IMR-90 (cell line): Measurements from ENCODE around the gene UBXN2A. TPM values are rescaled to one million over a fixed set of nuclear protein-coding genes. Genes with fewer than 3 reads are reported as not detected.

ENCODE experiments used
- ATAC-seq: fragments of 200-7000 bp; cut with Tn5 transposase; 2 replicates; pipeline ENCODE4 v1.9.1; 2020; ENCODE audit warnings: low read depth, mild to moderate bottlenecking, moderate library complexity
- BruUV-seq: library from RNA; stranded (reverse); fragments of 400-500 nt; replicated peaks from 2 replicates; lab custom pipeline; 2021; lab: Mats Ljungman, UMichigan
- CTCF ChIA-PET: fragments of 300-600 bp; formaldehyde crosslinking; extraction: SDS; loops from one replicate; lab custom pipeline; 2021; ENCODE audit warnings: antibody characterized with exemption; lab: Yijun Ruan, JAX
- POLR2A ChIA-PET: fragments of 300-600 bp; sonication (Branson Sonifier 250); formaldehyde crosslinking; loops from one replicate; lab custom pipeline; 2022; ENCODE audit warnings: antibody characterized with exemption; ENCODE audit not compliant: unreplicated experiment; lab: Charles Lee
- DNase-seq: peaks from one replicate; pipeline ENCODE4 v3.0.0; 2013
- H2AFZ ChIP-seq: replicated peaks from 2 replicates; pipeline ENCODE3; 2013; ENCODE audit warnings: low read length, mild to moderate bottlenecking; ENCODE audit not compliant: poor library complexity
- H2AK5ac ChIP-seq: 2 replicates; pipeline ENCODE4 v1.6.1; 2013; ENCODE audit warnings: low read depth, low read length, inconsistent platforms
- H2AK9ac ChIP-seq: replicated peaks from 2 replicates; pipeline ENCODE3; 2013; ENCODE audit warnings: mild to moderate bottlenecking, low read depth, low read length, moderate library complexity; ENCODE audit not compliant: poor library complexity
- H2BK120ac ChIP-seq: 2 replicates; pipeline ENCODE4 v1.6.1; 2013; ENCODE audit warnings: low read depth, low read length, inconsistent platforms
- H2BK15ac ChIP-seq: 3 replicates; pipeline ENCODE4 v1.6.1; 2013; ENCODE audit warnings: low read depth, low read length, inconsistent platforms
- H2BK20ac ChIP-seq: 2 replicates; pipeline ENCODE4 v1.6.1; 2013; ENCODE audit warnings: low read depth, mild to moderate bottlenecking, inconsistent platforms, low read length, moderate library complexity
- H2BK5ac ChIP-seq: 2 replicates; pipeline ENCODE4 v1.6.1; 2013; ENCODE audit warnings: mild to moderate bottlenecking, low read depth, low read length, inconsistent platforms; ENCODE audit not compliant: poor library complexity, severe bottlenecking
- H3K14ac ChIP-seq: replicated peaks from 2 replicates; pipeline ENCODE4 v1.6.1; 2013; ENCODE audit warnings: low read depth, low read length, inconsistent platforms
- H3K18ac ChIP-seq: 2 replicates; pipeline ENCODE4 v1.6.1; 2013; ENCODE audit warnings: low read depth, low read length, control low read depth
- H3K23ac ChIP-seq: 2 replicates; pipeline ENCODE4 v1.6.1; 2013; ENCODE audit warnings: low read depth, low read length, inconsistent platforms
- H3K27ac ChIP-seq: 2 replicates; pipeline ENCODE4 v1.5.1; 2013; ENCODE audit warnings: mild to moderate bottlenecking, control low read depth, low read length; ENCODE audit not compliant: insufficient read depth
- H3K27me3 ChIP-seq: 2 replicates; pipeline ENCODE4 v1.6.1; 2013; ENCODE audit warnings: low read length; ENCODE audit not compliant: control insufficient read depth, insufficient read depth
- H3K36me3 ChIP-seq: 2 replicates; pipeline ENCODE4 v1.6.1; 2013; ENCODE audit warnings: low read length, mixed read lengths; ENCODE audit not compliant: control insufficient read depth, insufficient read depth
- H3K4ac ChIP-seq: 2 replicates; pipeline ENCODE4 v1.6.1; 2013; ENCODE audit warnings: low read depth, low read length, inconsistent platforms
- H3K4me1 ChIP-seq: 2 replicates; pipeline ENCODE4 v1.6.1; 2013; ENCODE audit warnings: low read length, mixed read lengths; ENCODE audit not compliant: control insufficient read depth, insufficient read depth
- H3K4me2 ChIP-seq: 2 replicates; pipeline ENCODE4 v1.6.1; 2013; ENCODE audit warnings: low read depth, mild to moderate bottlenecking, control low read depth, low read length, moderate library complexity
- H3K4me3 ChIP-seq: 2 replicates; pipeline ENCODE4 v1.5.1; 2013; ENCODE audit warnings: low read depth, mild to moderate bottlenecking, control low read depth, low read length, moderate library complexity; ENCODE audit not compliant: insufficient read depth
- H3K56ac ChIP-seq: 2 replicates; pipeline ENCODE4 v1.6.1; 2013; ENCODE audit warnings: low read length, inconsistent platforms; ENCODE audit not compliant: insufficient read depth; ENCODE audit errors: extremely low read depth
- H3K79me1 ChIP-seq, 2 experiments: 2 replicates each; pipeline ENCODE4 v1.6.1; 2013; ENCODE audit warnings: low read length in 2 of 2, inconsistent platforms in 1 of 2, low read depth in 1 of 2
- H3K9ac ChIP-seq: 2 replicates; pipeline ENCODE4 v1.6.1; 2013; ENCODE audit warnings: low read depth, low read length, control low read depth
- H3K9me1 ChIP-seq: 2 replicates; pipeline ENCODE4 v1.6.1; 2013; ENCODE audit warnings: low read length, inconsistent platforms; ENCODE audit not compliant: insufficient read depth
- H3K9me3 ChIP-seq: 2 replicates; pipeline ENCODE4 v1.6.1; 2013; ENCODE audit warnings: low read length; ENCODE audit not compliant: control insufficient read depth, insufficient read depth
- H4K20me1 ChIP-seq: 2 replicates; pipeline ENCODE4 v1.6.1; 2013; ENCODE audit warnings: low read length, inconsistent platforms; ENCODE audit not compliant: insufficient read depth
- H4K5ac ChIP-seq: 2 replicates; pipeline ENCODE4 v1.6.1; 2013; ENCODE audit warnings: mild to moderate bottlenecking, low read depth, low read length, control low read depth
- H4K8ac ChIP-seq, 2 experiments: 2 replicates each; pipeline ENCODE4 v1.6.1; 2013; ENCODE audit warnings: low read depth in 2 of 2, low read length in 2 of 2, control low read depth in 1 of 2, inconsistent platforms in 1 of 2
- H4K91ac ChIP-seq: 2 replicates; pipeline ENCODE4 v1.6.1; 2013; ENCODE audit warnings: low read depth, low read length, inconsistent platforms; ENCODE audit not compliant: insufficient read depth
- BHLHE40 ChIP-seq: fragments of 150-350 bp; IDR thresholded peaks from 2 replicates; pipeline ENCODE4 v1.6.1; 2016; ENCODE audit warnings: mild to moderate bottlenecking, low read depth, low read length
- CEBPB ChIP-seq: IDR thresholded peaks from 2 replicates; pipeline ENCODE4 v1.6.1; 2012; ENCODE audit warnings: low read depth, low read length, improper control_type of control experiment
- CHD1 ChIP-seq: IDR thresholded peaks from 2 replicates; pipeline ENCODE4 v1.6.1; 2012; ENCODE audit warnings: low read depth, low read length, improper control_type of control experiment
- CTCF ChIP-seq: conservative IDR thresholded peaks from 2 replicates; pipeline ENCODE4 v1.5.1; 2012; ENCODE audit warnings: mild to moderate bottlenecking, low read depth, low read length, improper control_type of control experiment
- ELK1 ChIP-seq: fragments of 150-350 bp; IDR thresholded peaks from 2 replicates; pipeline ENCODE4 v1.6.1; 2016; ENCODE audit warnings: low read depth, mild to moderate bottlenecking, low read length, moderate library complexity, borderline replicate concordance
- FOS ChIP-seq: fragments of 150-350 bp; IDR thresholded peaks from 2 replicates; pipeline ENCODE4 v1.6.1; 2016; ENCODE audit warnings: low read depth, low read length
- MAFK ChIP-seq: IDR thresholded peaks from 2 replicates; pipeline ENCODE4 v1.6.1; 2012; ENCODE audit warnings: low read depth, low read length, improper control_type of control experiment
- MAZ ChIP-seq: IDR thresholded peaks from 2 replicates; pipeline ENCODE4 v1.6.1; 2012; ENCODE audit warnings: low read depth, mild to moderate bottlenecking, low read length, improper control_type of control experiment, moderate library complexity, borderline replicate concordance
- MXI1 ChIP-seq: IDR thresholded peaks from 2 replicates; pipeline ENCODE4 v1.6.1; 2012; ENCODE audit warnings: low read depth, mild to moderate bottlenecking, low read length, moderate library complexity, borderline replicate concordance
- NFE2L2 ChIP-seq: fragments of 150-350 bp; IDR thresholded peaks from 2 replicates; pipeline ENCODE4 v1.6.1; 2016; ENCODE audit warnings: low read depth, mild to moderate bottlenecking, low read length
- POLR2A ChIP-seq: IDR thresholded peaks from 2 replicates; pipeline ENCODE4 v1.6.1; 2012; ENCODE audit warnings: mild to moderate bottlenecking, low read depth, low read length
- RAD21 ChIP-seq: IDR thresholded peaks from 2 replicates; pipeline ENCODE4 v1.6.1; 2012; ENCODE audit warnings: low read length, improper control_type of control experiment
- RCOR1 ChIP-seq: IDR thresholded peaks from 2 replicates; pipeline ENCODE4 v1.6.1; 2012; ENCODE audit warnings: mild to moderate bottlenecking, low read length, improper control_type of control experiment; ENCODE audit not compliant: insufficient replicate concordance
- RFX5 ChIP-seq: IDR thresholded peaks from 2 replicates; pipeline ENCODE4 v1.8.0; 2012; ENCODE audit warnings: low read depth, mild to moderate bottlenecking, low read length, moderate library complexity
- SMC3 ChIP-seq: fragments of 150-350 bp; IDR thresholded peaks from 2 replicates; pipeline ENCODE4 v1.6.1; 2016; ENCODE audit warnings: low read depth, mild to moderate bottlenecking, antibody characterized with exemption, low read length, moderate library complexity
- USF2 ChIP-seq: fragments of 150-350 bp; IDR thresholded peaks from 2 replicates; pipeline ENCODE4 v1.6.1; 2017; ENCODE audit warnings: mild to moderate bottlenecking, antibody characterized with exemption, low read length, low read depth
- WGBS, 2 experiments: methylation state at CpG; one replicate each; pipeline versions ENCODE4 v1.1.5 to v1.1.7; 2013; ENCODE audit warnings: missing lambda C conversion rate in 2 of 2; ENCODE audit not compliant: insufficient read length in 1 of 2; ENCODE audit errors: extremely low coverage in 2 of 2; 5-methylcytosine and 5-hydroxymethylcytosine counted together
- dilution Hi-C: fragments of 300-500 bp; cut with HindIII; formaldehyde crosslinking; loops from one replicate; pipeline ENCODE4 v1.14.3; 2018; ENCODE audit warnings: low sequenced_read_pairs; ENCODE audit not compliant: unreplicated experiment
- in situ Hi-C: fragments of 300-500 bp; cut with MboI; formaldehyde crosslinking; loops from 3 replicates; pipeline ENCODE4 v1.14.3; 2019; ENCODE audit warnings: low sequenced_read_pairs, inconsistent platforms, mixed read lengths
- intact Hi-C: fragments of 100-400 bp; cut with micrococcal nuclease; formaldehyde crosslinking; loops from 2 replicates; pipeline ENCODE4 v1.10.0; 2022
- polyA plus RNA-seq, 3 experiments: library from polyadenylated mRNA; depleted of rRNA; stranded (reverse); fragments of >200 nt; gene quantifications; 2 replicates each; pipeline ENCODE4 v1.2.3, GENCODE V29; 2012; ENCODE audit warnings: low replicate concordance in 1 of 3
- total RNA-seq: library from RNA; depleted of rRNA; stranded (reverse); fragments of >200 nt; gene quantifications from 2 replicates; pipeline ENCODE4 v1.2.3, GENCODE V29; 2012

The UBXN2A gene
- total and polyA plus RNA-seq, 2 of the 4 experiments (the other 2 are of a cell fraction) = 4.6 to 7.7 TPM

- no peaks in the 10 kb centered on the region for H3K9me3 ChIP-seq
- H3K27me3 ChIP-seq = no peaks in the 10 kb centered on the region
- H3K56ac ChIP-seq = no peak overlapping the region
- H3K14ac ChIP-seq = no peak overlapping the region
- H3K4me1 ChIP-seq = peaks cover 6% of the 10 kb centered on the region
- TF ChIP-seq NFE2L2 (no peak), CTCF (no peak), FOS (no peak), CHD1 (no peak), CEBPB (no peak), RAD21 (no peak), POLR2A (no peak), SMC3 (no peak), BHLHE40 (no peak), ELK1 (no peak), MAFK (no peak), MXI1 (no peak), MAZ (no peak), RCOR1 (no peak), USF2 (no peak), RFX5 (no peak)
- H2AFZ ChIP-seq = no peak overlapping the region
- intact Hi-C loops = no loop called here
- DNase-seq = peak; percentile 76
- H2BK5ac ChIP-seq = no peak overlapping the region
- no peak overlapping the region for H2BK20ac ChIP-seq
- no peak overlapping the region for H2BK120ac ChIP-seq
- H3K18ac ChIP-seq = no peak overlapping the region
- no peak overlapping the region for H4K8ac ChIP-seq
- H3K36me3 ChIP-seq = no peaks in the 10 kb centered on the region
- ChIA-PET POLR2A (no interaction called here), CTCF (interaction anchor here (1.4 kb wide), 1 partner anchor 22 kb away, joined by 5 read pairs; the partner anchor contains the start of gene ATAD2B)
- no peak overlapping the region for H2BK15ac ChIP-seq
- no peak overlapping the region for H3K9ac ChIP-seq
- ATAC-seq = peak; percentile 69
- no peak overlapping the region for H4K5ac ChIP-seq
- in situ Hi-C loops = no loop called here
- H4K91ac ChIP-seq = no peak overlapping the region
- H3K9me1 ChIP-seq = peaks cover 9% of the 10 kb centered on the region
- no peak overlapping the region for H3K4me3 ChIP-seq
- peaks cover 27% of the 10 kb centered on the region for H4K20me1 ChIP-seq
- dilution Hi-C loops = no loop called here
- no peak overlapping the region for H3K23ac ChIP-seq
- no peak overlapping the region for H2AK9ac ChIP-seq
- H3K4me2 ChIP-seq = no peak overlapping the region
- no peak overlapping the region for H3K27ac ChIP-seq
- no peak overlapping the region for H3K4ac ChIP-seq
- WGBS, 2 experiments = no CpG with 5 or more reads among the region's 2 CpGs
- peaks cover 17 to 40% of the 10 kb centered on the region in 2 experiments for H3K79me1 ChIP-seq
- no TSS peak for BruUV-seq
- no peak overlapping the region for H2AK5ac ChIP-seq
Observed at GRCh38 chr2:23904692-23905091, 35.6 kb upstream of the UBXN2A start.
